Aorta (tissue), 5 donors: ENCODE data around the gene EMC7. TPM values are rescaled to one million over a fixed set of nuclear protein-coding genes. Genes with fewer than 3 reads are reported as not detected.
A peak's percentile ranks its signal among the peaks of the same experiment; 100 is the strongest.

ENCODE experiments used
- ATAC-seq: fragments of 200-7000 bp; cut with Tn5 transposase; one replicate; pipeline ENCODE4 v1.9.1; 2022; ENCODE audit warnings: moderate library complexity; ENCODE audit not compliant: low FRiP score
- DNase-seq, 2 donors: peaks; one replicate each; pipeline ENCODE4 v3.0.0-alpha.2; 2020
- H3K27ac ChIP-seq, 2 donors: one replicate each; pipeline ENCODE4 v1.5.1; 2013; ENCODE audit warnings: low read length in 2 of 2, mild to moderate bottlenecking in 2 of 2, moderate library complexity in 2 of 2, control low read depth in 1 of 2, inconsistent platforms in 1 of 2, low read depth in 1 of 2
- H3K27me3 ChIP-seq, 2 donors: one replicate each; pipeline ENCODE4 v1.6.1; 2013; ENCODE audit warnings: control low read depth in 1 of 2, low read length in 1 of 2, mild to moderate bottlenecking in 1 of 2, moderate library complexity in 1 of 2; ENCODE audit not compliant: insufficient read depth in 2 of 2, control insufficient read depth in 1 of 2
- H3K36me3 ChIP-seq, 2 donors: one replicate each; pipeline ENCODE4 v1.6.1; 2013; ENCODE audit warnings: control low read depth in 1 of 2, low read length in 1 of 2, mild to moderate bottlenecking in 1 of 2; ENCODE audit not compliant: insufficient read depth in 2 of 2, control insufficient read depth in 1 of 2
- H3K4me1 ChIP-seq, 2 donors: one replicate each; pipeline ENCODE4 v1.6.1; 2013; ENCODE audit warnings: low read length in 2 of 2, control low read depth in 1 of 2, mild to moderate bottlenecking in 1 of 2, moderate library complexity in 1 of 2; ENCODE audit not compliant: insufficient read depth in 2 of 2, control insufficient read depth in 1 of 2
- H3K4me3 ChIP-seq, 2 donors: one replicate each; pipeline ENCODE4 v1.5.1; 2013; ENCODE audit warnings: low read length in 2 of 2, control low read depth in 1 of 2, mild to moderate bottlenecking in 1 of 2
- H3K9me3 ChIP-seq: one replicate; pipeline ENCODE4 v1.6.1; 2013; ENCODE audit warnings: mild to moderate bottlenecking, low read length; ENCODE audit not compliant: control insufficient read depth
- WGBS, 2 donors: extraction: QIAGEN DNeasy Blood & Tissue Kit; methylation state at CpG; one replicate each; pipeline ENCODE4 v1.1.7; 2013; 5-methylcytosine and 5-hydroxymethylcytosine counted together
- intact Hi-C, 2 donors: fragments of 100-400 bp; cut with DNase I; formaldehyde crosslinking; loops; one replicate each; pipeline versions ENCODE4 v1.14.2 to v1.15.0; 2022
- polyA plus RNA-seq, 2 donors: library from polyadenylated mRNA; stranded (reverse); fragments of 200-250 nt; gene quantifications; one replicate each; pipeline ENCODE4 v1.2.3, GENCODE V29; 2013
- total RNA-seq, 2 donors: library from RNA; stranded (reverse); fragmentation: NEBNext Ultra II Directional; extraction: Animal tissue kit (Norgen Biotek cat#: 25700); gene quantifications; one replicate each; pipeline ENCODE4 v1.2.1, GENCODE V29; 2021
- donor health status: healthy with polysubstance abuse.
- donor health status: Bipolar disorder and iron deficiency.
- donor health status: DM: no; HTN: no; CAD: no.
- donor health status: DM: no; HTN: no; CAD: no.
- donor health status: DM: yes; HTN: yes; CAD: no.

The EMC7 gene
- total and polyA plus RNA-seq, 4 donors: 53.5 to 91.5 (median 62.7) TPM

- Histone ChIP-seq H3K36me3 (no peaks in the 10 kb centered on the region), H3K4me3 (no peak overlapping the region), H3K27ac (no peak overlapping the region), H3K4me1 (no peaks in the 10 kb centered on the region), H3K9me3 (no peaks in the 10 kb centered on the region), H3K27me3 (no peaks in the 10 kb centered on the region)
- DNase-seq (no peak), ATAC-seq (no peak)
- intact Hi-C loops: no loop called here
- WGBS, 2 donors: 74 to 77% methylated on average over 6 of the region's 6 CpGs
These were observed 31.7 kb downstream of the EMC7 start for GRCh38 chr15:34070003-34070402.

- H3K27ac ChIP-seq: no peak overlapping the region
- WGBS, 2 donors: 83 to 86% methylated on average over 8 of the region's 8 CpGs
- ATAC-seq (no peak), DNase-seq (no peak)
- no peaks in the 10 kb centered on the region for H3K27me3 ChIP-seq
- H3K9me3 ChIP-seq: no peaks in the 10 kb centered on the region
- H3K4me3 ChIP-seq: no peak overlapping the region
- no peaks in the 10 kb centered on the region for H3K4me1 ChIP-seq
- intact Hi-C loops: no loop called here
- no peaks in the 10 kb centered on the region for H3K36me3 ChIP-seq
These were observed 35.7 kb downstream of the EMC7 start for GRCh38 chr15:34065941-34066340.

- intact Hi-C loops: no loop called here
- no peak overlapping the region for H3K4me3 ChIP-seq
- no peaks in the 10 kb centered on the region for H3K27me3 ChIP-seq
- no peaks in the 10 kb centered on the region for H3K4me1 ChIP-seq
- ATAC-seq (no peak), DNase-seq (no peak)
- H3K9me3 ChIP-seq: no peaks in the 10 kb centered on the region
- H3K27ac ChIP-seq: no peak overlapping the region
- no peaks in the 10 kb centered on the region for H3K36me3 ChIP-seq
- 84 to 87% methylated on average over 3 of the region's 3 CpGs for WGBS, 2 donors
These were observed 36.4 kb downstream of the EMC7 start for GRCh38 chr15:34065261-34065660.

- no peak overlapping the region for H3K27ac ChIP-seq
- no peaks in the 10 kb centered on the region for H3K4me1 ChIP-seq
- no peak overlapping the region for H3K4me3 ChIP-seq
- no peaks in the 10 kb centered on the region for H3K9me3 ChIP-seq
- intact Hi-C loops: loop anchor here (5.0 kb wide), 2 partner anchors 38 to 148 kb away; partner anchors contain the start of genes EMC7 (in 1 of the 2), KATNBL1 (in 1 of the 2) and PGBD4 (in 1 of the 2)
- no peaks in the 10 kb centered on the region for H3K36me3 ChIP-seq
- WGBS, 2 donors: 0% methylated on average over 1 of the region's 1 CpG
- ATAC-seq (no peak), DNase-seq (no peak)
- H3K27me3 ChIP-seq: no peaks in the 10 kb centered on the region
These were observed 37.2 kb downstream of the EMC7 start for GRCh38 chr15:34064438-34064837.

- ATAC-seq (no peak), DNase-seq (no peak)
- Histone ChIP-seq H3K27ac (no peak overlapping the region), H3K27me3 (no peaks in the 10 kb centered on the region), H3K36me3 (no peaks in the 10 kb centered on the region), H3K9me3 (no peaks in the 10 kb centered on the region), H3K4me1 (peaks cover 0 to 3% of the 10 kb centered on the region in 2 donors), H3K4me3 (no peak overlapping the region)
- intact Hi-C loops: loop anchor here (5.0 kb wide), 3 partner anchors 42 to 307 kb away; partner anchors contain the start of genes EMC7 (in 1 of the 2), KATNBL1 (in 1 of the 2), LPCAT4 (in 1 of the 2) and PGBD4 (in 1 of the 2)
- WGBS, 2 donors: 62 to 73% methylated on average over 3 of the region's 3 CpGs
These were observed 41.7 kb downstream of the EMC7 start for GRCh38 chr15:34059946-34060345.

- H3K4me3 ChIP-seq: no peak overlapping the region
- H3K9me3 ChIP-seq: no peaks in the 10 kb centered on the region
- 44 to 45% methylated on average over 2 of the region's 2 CpGs for WGBS, 2 donors
- ATAC-seq (no peak), DNase-seq (no peak)
- intact Hi-C loops: loop anchor here in 1 of 2 donors (5.0 kb wide), 1 partner anchor 308 kb away; the partner anchor contains the start of gene LPCAT4
- H3K4me1 ChIP-seq: peaks cover 0 to 3% of the 10 kb centered on the region in 2 donors
- H3K27me3 ChIP-seq: no peaks in the 10 kb centered on the region
- H3K27ac ChIP-seq: no peak overlapping the region
- no peaks in the 10 kb centered on the region for H3K36me3 ChIP-seq
These were observed 42.2 kb downstream of the EMC7 start for GRCh38 chr15:34059476-34059875.

- H3K9me3 ChIP-seq: no peaks in the 10 kb centered on the region
- peak overlapping the region; percentile 93 to 96 for H3K27ac ChIP-seq
These were observed 44.8 kb downstream of the EMC7 start for GRCh38 chr15:34056911-34057310.

GRCh38 chr15:34055868-34056595 is 45.6 kb downstream of the EMC7 start:
- H3K36me3 ChIP-seq: no peaks in the 10 kb centered on the region
- ATAC-seq (peak; percentile 69), DNase-seq (no peak)
- 1 to 5% methylated on average over 3 of the region's 3 CpGs for WGBS, 2 donors
- intact Hi-C loops: loop anchor here in 1 of 2 donors (5.0 kb wide), 1 partner anchor 311 kb away; the partner anchor contains the start of gene LPCAT4
- no peak overlapping the region for H3K4me3 ChIP-seq
- H3K27me3 ChIP-seq: no peaks in the 10 kb centered on the region
- H3K9me3 ChIP-seq: no peaks in the 10 kb centered on the region
- H3K4me1 ChIP-seq: peaks cover 0 to 3% of the 10 kb centered on the region in 2 donors
- H3K27ac ChIP-seq: peak overlapping the region; percentile 93 to 96

More at GRCh38 chr15:34056911-34057310, 44.8 kb downstream of the EMC7 start:
- 81 to 84% methylated on average over 5 of the region's 5 CpGs for WGBS, 2 donors
- intact Hi-C loops: loop anchor here in 1 of 2 donors (5.0 kb wide), 1 partner anchor 310 kb away; the partner anchor contains the start of gene LPCAT4
- DNase-seq (no peak), ATAC-seq (no peak)
- Histone ChIP-seq H3K4me3 (no peak overlapping the region), H3K36me3 (no peaks in the 10 kb centered on the region), H3K4me1 (peaks cover 0 to 3% of the 10 kb centered on the region in 2 donors), H3K27me3 (no peaks in the 10 kb centered on the region)
